Activated CD4-positive, alpha-beta T cell treated with anti-CD3 and anti-CD28 coated beads for 1 hour (primary cell): ENCODE data around the gene EPHA6.
"Not testable (repeated sequence)": the region's sequence is repeated elsewhere in the genome, so short reads cannot be mapped to it uniquely, and the experiment has no call there.

ENCODE experiments used
- DNase-seq: peaks from one replicate; pipeline ENCODE4 v3.0.0-alpha.2; 2020

EPHA6 gene

DNA sequence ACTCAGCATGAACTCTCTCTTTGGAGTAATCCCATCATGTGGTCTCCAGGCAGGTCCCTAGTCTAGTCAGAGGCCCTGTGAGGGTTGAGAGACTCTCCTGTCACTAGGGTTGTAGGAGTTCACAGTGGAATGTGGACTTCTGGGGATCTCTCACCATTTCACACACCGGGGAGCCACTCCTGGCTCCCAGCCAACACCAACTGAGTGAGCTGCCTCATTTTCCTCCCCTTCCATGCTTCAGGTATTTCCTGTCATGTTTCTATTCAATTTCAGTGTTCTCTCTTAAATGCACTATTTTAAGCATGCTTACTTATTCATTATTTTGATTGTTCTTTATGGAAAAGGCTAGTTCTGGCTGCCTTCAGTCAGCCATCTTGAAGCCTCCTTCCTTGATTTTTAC, 482.6 kb downstream of the EPHA6 start:
- DNase-seq: no peak

DNA sequence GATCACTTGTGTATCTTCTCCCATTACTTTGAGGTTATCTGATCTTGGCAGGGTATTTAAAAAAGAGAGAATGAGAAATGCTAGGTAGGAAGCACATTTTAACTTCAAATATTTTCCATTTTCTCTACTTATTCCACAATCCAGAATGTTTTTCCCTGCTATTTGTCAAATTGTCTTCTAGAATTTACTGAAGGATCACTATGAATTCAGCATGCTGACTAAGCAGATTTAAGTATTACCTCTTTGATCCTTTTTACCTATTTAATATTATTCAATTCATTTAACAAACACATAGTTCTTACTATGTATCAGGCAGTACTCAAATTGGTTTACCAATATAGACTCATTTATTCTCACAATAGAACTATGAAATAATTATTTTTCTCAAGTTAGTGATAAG, 486.7 kb downstream of the EPHA6 start:
- DNase-seq: no peak

DNA sequence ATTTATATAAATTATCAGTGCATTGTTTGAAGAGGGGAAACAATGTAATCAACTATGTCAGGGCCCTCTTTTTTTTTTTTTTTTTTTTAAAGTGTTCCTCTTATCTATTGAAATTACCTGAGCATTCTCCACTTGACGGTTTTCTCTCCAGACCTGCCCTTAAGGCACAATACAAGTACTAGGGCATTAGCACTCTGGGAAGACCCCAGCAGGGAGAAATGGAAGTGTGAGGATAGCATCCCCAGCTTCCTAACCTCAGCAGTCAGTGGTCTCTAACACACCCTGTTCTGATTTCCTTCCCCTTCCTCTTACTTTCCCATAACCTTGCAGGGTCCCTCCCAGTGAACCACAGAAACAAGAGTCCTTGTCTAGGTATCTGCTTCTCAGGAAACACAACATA, 491.8 kb downstream of the EPHA6 start:
- DNase-seq: no peak

DNA sequence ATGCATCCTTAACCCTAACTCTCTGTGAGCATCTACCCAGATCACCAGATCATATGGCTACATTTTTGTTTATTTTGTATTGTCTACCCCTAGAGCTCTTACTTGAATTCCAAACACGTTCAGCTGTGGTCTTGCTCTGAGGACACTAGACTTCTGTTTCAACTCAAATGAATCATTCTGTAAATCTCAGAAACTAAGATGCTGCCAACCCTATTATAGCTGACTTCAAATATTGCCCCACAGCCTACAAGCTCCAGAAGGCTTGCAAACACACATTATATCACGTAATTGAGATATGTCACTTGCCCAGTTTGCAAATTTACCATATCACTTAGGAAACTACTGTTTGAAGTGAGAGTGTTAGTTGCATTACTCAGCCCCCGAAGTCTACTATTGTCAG, 524.0 kb downstream of the EPHA6 start:
- DNase-seq: no peak

DNA sequence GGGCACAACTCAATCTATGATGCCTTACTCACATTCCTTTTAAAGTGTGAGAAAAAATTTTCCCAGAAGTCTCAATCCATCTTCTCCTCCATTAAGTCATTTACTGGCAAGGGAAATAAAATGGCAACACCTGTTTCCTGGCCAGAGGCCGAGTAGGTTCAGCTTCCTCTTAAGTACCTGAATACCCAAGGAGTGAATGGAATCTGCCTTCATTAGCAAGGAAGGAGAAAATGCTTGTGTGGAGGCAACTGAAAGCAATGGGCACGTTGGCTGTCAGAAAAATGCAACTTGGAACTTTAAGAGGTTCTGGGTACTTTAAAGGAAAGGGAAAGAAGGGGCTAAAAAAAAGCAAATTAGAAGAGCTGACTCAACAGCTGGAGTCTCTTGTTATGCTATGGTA, 526.5 kb downstream of the EPHA6 start:
- no peak for DNase-seq

DNA sequence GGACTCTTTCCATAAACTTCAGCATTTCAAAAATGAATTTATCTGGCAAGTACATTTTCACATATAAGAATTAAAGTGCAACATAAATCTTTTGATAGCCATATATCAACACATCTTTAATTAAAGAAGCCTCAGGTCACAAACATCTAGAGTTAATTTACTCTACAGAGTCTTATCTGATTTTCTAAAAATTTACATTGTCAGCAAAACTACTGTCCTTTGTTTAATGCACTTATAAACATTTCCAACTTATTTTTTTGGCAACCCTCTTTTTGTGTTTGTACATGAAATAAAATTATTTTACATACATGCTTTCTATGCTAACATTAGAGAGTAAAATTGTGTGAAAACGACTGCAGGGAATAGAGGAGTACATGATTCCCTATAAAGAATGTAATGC, 533.4 kb downstream of the EPHA6 start:
- no peak for DNase-seq

DNA sequence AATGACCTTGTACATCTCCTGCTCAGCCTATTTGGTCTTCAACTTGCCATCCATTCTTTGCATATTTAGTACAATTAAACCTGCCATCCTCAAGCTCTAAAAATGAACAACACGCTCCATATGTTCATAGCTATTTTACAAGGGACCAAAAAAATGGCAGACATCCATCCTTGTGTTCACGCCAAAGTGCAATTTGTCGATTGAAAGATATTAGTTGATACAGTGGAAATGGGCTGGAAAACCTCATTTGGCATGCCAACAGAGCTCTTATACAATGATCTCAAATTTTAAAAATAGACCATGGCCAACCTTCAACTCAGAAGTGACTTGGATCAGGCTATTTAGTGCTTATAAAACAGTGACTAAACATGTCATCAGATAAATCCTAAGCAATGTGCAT, 536.6 kb downstream of the EPHA6 start:
- DNase-seq: no peak

DNA sequence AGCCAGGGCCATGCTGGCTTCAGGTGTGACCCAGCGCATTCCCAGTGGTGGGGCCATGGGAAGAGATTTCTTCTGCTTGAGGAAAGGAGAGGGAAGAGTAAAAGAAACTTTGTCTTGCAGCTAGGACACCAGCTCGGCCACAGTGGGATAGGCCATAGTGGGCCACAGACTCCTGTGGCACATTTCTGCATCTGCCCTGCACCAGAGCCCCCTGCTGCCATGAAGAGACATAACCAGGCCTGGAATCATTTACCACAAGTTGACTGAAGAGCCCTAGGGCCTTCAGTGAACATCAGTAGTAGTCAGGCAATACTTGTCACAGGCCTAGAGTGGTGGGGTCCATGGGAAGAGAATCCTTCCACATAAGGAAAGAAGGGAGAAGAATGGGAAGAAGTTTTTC, 538.8 kb downstream of the EPHA6 start:
- no peak for DNase-seq

DNA sequence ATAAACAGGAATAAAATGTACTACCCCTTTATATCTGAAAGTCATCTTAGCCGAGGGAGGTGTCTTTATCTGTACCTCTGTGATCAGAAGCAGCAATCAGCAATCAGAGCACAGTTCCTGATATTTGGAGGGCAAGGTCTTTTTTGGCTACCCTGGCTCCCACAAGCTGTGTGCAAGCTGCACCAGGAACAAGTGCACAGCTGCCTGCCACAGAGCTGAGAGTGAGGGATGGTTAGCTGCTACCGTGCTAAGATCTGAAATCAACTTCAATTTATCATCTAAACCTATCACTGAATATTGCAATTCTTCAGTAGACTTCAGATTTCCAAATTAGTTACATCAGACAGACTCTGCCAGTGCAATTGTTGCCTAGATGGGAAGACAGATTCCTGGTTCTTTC, 545.6 kb downstream of the EPHA6 start:
- DNase-seq: no peak

DNA sequence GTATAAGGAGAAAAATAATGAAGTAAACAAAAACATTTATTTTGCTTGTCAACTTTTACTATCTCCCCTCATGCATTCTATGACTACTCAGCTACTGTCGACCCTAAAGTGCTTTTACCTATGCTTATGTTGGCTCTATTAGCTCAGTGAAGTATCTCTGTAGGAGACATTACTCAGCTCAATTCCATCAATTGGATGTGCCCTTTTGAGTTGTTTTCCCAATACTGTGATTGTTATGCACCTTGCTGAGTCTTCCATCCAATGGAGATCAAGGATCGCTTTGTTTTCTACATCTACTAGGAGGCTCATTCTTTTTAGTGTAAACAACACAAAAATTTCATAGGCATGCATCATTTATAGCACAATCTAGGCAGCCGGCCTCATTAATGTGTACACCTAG, 546.4 kb downstream of the EPHA6 start:
- no peak for DNase-seq

DNA sequence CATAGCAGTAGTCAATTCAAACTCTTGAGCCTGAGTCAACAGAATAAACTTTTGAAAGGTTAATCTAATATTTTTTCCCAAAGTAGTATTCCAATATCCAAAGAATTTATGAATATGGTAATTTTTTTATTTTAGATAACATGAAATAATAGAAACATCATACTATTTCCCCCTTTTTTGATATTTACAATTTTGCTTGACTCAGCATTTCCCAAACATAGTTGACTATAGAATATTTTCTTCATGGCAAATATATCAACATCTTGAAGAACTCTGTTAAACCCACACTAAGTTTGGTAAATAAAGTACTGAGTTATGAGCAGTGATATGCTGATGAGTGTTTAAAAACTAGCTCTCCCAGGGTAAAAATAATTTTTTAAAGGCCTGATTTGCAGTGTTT, 570.2 kb downstream of the EPHA6 start:
- DNase-seq: no peak

DNA sequence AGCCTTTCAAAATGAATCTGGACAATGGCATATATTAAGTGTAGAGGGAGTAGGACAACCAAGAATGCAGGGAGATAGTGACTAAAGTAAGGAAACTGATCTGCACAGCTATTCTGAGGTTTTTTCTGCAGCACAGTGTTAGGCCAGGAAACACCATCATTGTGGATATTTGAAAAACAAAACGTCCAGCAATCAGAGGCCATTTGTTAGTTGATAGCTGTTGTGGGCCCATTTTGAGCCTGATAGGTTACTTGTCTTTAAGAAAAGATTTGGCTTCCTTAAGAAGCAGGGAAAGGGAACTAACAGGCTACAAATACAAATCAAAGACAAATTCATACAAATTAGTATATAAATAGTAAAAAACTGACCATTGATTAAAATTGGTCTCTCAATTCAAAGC, 574.4 kb downstream of the EPHA6 start:
- DNase-seq: no peak

DNA sequence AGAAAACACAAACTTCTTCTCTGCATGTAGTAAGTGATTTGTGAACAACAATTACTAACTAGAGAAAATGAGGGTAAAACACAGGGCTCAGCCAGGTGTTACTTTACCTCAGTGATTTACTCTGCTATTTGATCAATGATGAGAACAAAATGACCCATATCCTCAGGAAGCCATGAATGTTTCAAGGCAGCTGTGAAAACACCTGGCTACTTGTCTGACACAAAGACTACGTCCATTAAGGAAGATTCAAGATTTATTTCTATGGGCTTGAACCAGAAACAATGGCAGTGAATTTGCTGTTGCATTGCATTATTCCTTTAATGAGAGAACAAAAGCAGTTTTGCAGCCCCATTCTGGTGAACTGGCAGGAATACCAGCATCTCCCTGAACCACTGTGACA, 575.5 kb downstream of the EPHA6 start:
- no peak for DNase-seq

DNA sequence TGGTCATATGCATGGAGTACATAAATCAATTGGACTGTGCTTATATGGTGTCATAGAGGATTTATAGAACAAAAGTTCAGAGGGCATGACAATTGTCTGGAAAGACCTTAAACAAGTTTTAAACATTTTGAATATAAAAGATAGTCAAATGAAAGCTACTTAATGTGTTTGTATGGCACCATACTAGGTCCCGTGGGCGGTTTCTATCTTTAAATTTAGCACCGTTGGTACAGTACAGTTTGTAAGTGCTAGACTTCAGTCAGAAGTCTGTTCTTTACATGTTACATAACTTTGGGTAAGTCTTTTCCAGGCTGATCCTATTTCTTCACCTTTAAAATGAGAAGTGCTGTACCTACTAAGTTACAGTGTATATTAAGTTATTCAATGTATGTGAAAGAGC, 576.8 kb downstream of the EPHA6 start:
- no peak for DNase-seq

DNA sequence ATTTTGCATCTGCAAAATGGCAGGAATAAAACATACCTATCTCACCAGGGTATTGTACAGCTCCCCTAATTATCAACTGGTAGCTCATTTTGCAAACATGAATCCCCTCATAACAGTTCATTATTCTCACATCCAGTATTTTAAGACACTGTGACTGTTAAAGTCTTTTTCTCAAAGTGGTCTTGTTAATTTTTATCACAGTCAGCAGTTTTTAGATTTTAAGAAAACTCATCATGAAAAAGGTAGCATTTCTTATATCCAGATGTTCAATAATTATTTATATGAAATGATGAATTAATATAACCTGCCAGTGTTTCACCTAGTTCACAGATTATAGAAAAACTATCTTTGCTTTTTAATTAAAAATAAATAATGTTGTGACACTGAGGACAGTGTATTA, 595.2 kb downstream of the EPHA6 start:
- DNase-seq: no peak

DNA sequence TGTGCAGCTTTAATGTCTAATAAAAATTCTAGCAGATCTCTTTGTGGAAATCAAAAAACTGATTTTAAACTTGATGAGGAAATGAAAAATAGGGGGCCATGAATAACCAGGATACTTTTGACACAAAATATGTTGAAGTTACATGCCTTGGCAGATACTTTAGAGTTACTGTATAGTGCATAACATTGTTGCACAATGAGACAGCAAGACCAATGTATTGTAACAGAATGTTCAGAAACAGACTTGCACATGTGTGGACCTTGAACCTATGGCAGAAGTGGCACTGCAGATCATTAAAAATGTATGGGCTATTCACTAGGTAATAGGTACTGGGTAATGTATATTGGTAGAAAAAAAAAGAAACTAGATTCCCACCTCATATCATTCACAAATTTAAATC, 607.2 kb downstream of the EPHA6 start:
- DNase-seq: no peak

DNA sequence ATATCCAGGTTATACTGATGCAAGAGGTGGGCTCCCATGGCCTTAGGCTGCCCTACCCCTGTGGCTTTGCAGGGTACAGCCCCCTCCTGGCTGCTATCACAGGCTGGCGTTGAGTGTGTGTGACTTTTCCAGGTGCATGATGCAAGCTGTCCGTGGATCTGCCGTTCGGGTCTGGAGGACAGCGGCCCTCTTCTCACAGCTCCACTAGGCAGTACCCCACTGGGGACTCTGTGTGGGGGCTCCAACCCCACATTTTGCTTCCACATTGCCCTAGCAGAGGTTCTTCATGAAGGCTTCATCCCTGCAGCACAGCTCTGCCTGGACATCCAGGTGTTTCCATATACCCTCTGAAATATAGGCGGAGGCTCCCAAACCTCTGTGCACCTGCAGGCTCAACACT, 610.6 kb downstream of the EPHA6 start:
- DNase-seq: no peak

DNA sequence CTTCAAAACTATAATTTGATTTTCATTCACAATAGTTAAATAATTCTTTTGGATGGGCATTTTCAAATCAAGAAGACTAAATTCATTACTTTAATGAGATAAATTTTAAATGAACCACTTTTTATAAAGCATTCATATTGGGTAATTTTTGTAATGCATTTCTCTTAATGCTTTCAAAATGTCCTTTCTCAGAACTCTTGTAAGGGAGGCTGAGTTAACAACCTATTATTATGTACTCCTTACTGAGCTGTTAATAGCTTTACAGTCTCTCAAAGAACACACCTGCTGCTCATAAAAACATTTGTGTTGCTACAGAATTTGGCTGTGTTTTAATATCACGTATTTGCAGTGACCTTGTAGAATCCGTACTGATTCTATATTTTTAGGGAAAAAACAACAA, 616.2 kb downstream of the EPHA6 start:
- no peak for DNase-seq

DNA sequence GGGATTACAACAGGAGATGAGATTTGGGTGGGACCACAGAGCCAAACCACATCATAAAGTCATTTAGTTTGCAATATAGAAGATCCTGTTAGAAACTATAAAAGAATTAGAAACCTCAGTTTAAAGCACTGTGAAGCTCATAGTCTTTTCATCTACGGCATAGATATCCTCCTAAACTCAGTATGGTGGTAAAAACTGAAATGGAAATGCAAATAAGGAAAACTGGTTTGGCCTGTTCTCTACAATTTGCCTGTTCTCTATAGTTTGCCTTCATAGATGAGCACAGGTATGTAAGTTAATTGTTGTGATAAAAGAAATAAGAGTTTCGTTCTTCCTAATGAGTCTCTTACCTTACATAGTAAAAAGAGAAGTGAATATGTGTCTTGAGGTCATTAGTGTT, 618.5 kb downstream of the EPHA6 start:
- no peak for DNase-seq

DNA sequence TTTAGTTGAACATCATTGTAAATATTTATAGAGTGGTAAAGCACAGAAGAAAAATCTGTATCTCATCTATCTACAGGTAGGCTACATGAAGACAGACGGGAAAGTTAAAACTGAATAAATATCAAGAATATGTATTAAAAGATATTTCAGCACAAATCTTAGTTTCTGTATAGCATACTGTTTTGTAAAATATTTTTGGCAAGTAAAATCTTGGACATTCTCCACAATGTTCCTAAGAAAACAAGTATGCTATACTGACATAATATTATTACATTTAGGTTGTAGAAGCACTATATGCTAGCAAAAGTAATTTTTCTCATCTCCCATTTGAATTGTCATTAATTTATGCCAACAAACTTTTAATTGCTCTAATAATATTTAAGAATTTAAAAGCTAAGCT, 623.7 kb downstream of the EPHA6 start:
- no peak for DNase-seq

DNA sequence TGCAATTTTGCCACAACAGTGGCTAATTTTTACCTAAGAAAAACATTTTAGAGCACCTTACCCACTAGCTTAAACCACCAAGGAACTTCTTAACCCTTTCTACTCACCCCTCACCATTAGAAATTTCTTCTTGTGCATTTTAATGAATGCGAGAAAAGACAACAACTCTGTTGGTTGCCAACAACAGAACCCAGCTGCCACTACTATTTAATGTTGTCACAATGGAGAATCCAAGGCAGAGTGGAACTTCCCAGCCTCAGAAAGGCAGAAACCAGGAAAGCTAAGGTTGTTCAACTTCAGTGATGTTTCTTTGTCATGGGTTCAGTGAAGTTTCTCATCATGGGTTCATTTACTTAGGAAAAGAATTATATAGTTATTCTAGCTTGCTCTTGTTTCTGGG, 625.0 kb downstream of the EPHA6 start:
- DNase-seq: no peak

DNA sequence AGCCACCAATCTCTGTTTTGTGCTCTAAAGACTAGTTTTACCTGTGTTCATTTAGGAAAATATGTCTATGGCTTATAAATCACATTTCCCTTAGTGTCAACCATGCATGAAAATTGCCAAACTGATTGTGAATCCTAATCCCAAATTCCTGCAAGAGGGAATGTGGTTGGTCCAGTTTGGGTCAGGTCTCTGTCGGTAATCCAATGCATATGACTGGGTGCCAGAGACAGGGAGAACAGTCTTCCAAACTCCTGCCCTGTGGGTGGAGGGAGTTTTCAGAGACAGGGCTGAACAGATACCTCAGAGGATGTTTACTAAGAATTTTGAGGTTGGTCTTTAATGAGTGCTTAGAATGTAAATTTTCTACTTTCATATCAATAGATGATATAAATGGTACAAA, 649.6 kb downstream of the EPHA6 start:
- no peak for DNase-seq

DNA sequence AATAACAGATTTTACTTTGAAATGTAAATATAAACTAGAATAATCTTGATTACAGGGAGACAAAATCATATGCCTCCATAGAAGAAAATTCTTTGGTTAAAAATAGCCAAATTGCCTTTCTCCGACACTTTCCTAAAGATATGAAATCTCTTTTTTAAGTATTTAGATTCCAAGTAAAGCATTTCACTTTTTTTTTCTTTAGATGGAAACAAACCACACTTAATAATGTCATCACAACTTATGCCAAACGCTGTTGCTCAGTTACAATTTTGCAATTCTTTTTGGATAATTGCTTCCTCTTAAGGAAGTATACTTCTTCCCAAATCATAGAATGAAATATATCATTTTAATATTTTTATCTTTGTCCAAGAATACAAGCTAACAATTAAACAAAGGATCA, 656.1 kb downstream of the EPHA6 start:
- DNase-seq: no peak

DNA sequence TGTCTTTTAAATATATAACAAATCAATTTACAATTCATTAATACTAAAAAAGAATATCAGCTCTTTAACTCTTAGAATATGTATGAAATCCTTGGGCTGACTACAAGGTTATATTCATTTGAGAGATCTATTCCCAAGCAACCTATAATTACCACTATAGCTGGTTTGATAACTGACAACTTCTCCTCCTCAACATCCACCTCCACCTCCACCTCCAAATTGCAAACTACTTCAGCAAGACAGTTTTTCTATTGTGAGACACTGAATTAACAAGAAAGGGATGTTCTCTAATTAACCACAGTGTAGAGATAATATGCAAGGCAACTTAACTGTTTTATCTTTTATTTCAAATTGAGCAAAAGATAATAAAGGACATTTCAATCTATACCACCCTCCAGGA, 665.3 kb downstream of the EPHA6 start:
- no peak for DNase-seq

DNA sequence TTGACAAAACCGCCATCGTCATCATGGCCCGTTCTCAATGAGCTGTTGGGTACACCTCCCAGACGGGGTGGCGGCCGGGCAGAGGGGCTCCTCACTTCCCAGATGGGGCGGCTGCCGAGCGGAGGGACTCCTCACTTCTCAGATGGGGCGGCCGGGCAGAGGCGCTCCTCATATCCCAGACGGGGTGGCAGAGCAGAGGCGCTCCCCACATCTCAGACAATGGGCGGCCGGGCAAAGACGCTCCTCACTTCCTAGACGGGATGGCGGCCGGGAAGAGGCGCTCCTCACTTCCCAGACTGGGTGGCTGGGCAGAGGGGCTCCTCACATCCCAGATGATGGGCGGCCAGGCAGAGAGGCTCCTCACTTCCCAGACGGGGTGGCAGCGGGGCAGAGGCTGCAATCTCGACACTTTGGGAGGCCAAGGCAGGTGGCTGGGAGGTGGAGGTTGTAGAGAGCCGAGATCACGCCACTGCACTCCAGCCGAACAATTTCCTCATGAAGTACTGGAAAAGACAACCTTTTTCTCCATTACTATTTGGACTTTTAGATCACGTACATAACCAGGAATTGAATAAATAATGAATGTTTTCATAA, 666.4 kb downstream of the EPHA6 start:
- not testable (repeated sequence) for DNase-seq

DNA sequence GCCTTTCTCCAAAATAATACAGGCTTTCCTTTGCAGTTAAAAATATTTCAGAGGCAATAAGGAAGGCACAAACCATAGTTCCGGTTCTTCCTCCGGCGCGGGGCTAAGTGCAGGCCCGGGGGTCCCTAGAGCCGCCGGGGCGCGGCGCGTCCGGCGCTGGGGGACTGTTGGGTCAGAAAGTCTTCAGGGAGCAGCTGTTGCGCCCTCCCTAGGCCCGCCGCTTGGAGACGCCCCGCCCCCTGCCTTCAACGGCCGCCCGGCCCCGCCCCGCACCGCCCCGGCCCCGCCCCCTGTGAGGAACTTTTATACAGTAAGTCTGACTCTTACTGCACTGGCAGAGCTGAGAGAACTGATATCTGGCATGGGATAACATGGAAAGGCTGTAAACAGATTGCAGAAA, 667.0 kb downstream of the EPHA6 start:
- no peak for DNase-seq
